Cardiac muscle cell (in vitro differentiated cells and primary cell): ENCODE data around the gene SLC7A4. TPM values are rescaled to one million over a fixed set of nuclear protein-coding genes. Genes with fewer than 3 reads are reported as not detected.

Experiments
- DNase-seq, 2 donors: peaks; one replicate each; pipeline versions ENCODE4 v3.0.0 to v3.0.0-alpha.2; 2010 to 2017; ENCODE audit warnings: low read depth in 1 of 2, low spot score in 1 of 2
- H3K27ac ChIP-seq: fragments of 200-600 bp; sonication (generic); 2 replicates; pipeline ENCODE4 v1.5.1; 2016
- H3K27me3 ChIP-seq: fragments of 200-600 bp; sonication (generic); 2 replicates; pipeline ENCODE4 v1.6.0; 2016; ENCODE audit warnings: control low read depth
- H3K36me3 ChIP-seq: fragments of 200-600 bp; sonication (generic); 2 replicates; pipeline ENCODE4 v1.5.1; 2016; ENCODE audit warnings: control low read depth
- H3K4me1 ChIP-seq: fragments of 200-600 bp; sonication (generic); 2 replicates; pipeline ENCODE4 v1.8.1; 2017; ENCODE audit warnings: low read depth, mild to moderate bottlenecking, mixed run types
- H3K4me3 ChIP-seq: fragments of 200-600 bp; sonication (generic); 2 replicates; pipeline ENCODE4 v1.5.1; 2016; ENCODE audit warnings: mild to moderate bottlenecking
- H3K9me3 ChIP-seq: fragments of 200-600 bp; sonication (generic); 2 replicates; pipeline ENCODE4 v1.5.1; 2017; ENCODE audit warnings: low read depth, mild to moderate bottlenecking, control low read depth
- polyA plus RNA-seq: library from polyadenylated mRNA; unstranded; fragments of >200 nt; fragmentation: Nextera tagmentation; extraction: Ambion mirVana; gene quantifications from 2 replicates; pipeline ENCODE4 v1.2.1, GENCODE V29; 2016
- total RNA-seq: library from RNA; depleted of rRNA; stranded (reverse); fragments of >200 nt; gene quantifications from 2 replicates; pipeline ENCODE4 v1.2.3, GENCODE V29; 2016
- TF ChIP-seq, protein P1 (sequence below): IDR thresholded peaks from 2 replicates; pipeline ENCODE4 v1.5.1; 2012; ENCODE audit warnings: low read depth, mild to moderate bottlenecking, low read length

The SLC7A4 gene
- total and polyA plus RNA-seq, 2 experiments from 2014 or later, result 1.8 to 4.4 TPM

DNA sequence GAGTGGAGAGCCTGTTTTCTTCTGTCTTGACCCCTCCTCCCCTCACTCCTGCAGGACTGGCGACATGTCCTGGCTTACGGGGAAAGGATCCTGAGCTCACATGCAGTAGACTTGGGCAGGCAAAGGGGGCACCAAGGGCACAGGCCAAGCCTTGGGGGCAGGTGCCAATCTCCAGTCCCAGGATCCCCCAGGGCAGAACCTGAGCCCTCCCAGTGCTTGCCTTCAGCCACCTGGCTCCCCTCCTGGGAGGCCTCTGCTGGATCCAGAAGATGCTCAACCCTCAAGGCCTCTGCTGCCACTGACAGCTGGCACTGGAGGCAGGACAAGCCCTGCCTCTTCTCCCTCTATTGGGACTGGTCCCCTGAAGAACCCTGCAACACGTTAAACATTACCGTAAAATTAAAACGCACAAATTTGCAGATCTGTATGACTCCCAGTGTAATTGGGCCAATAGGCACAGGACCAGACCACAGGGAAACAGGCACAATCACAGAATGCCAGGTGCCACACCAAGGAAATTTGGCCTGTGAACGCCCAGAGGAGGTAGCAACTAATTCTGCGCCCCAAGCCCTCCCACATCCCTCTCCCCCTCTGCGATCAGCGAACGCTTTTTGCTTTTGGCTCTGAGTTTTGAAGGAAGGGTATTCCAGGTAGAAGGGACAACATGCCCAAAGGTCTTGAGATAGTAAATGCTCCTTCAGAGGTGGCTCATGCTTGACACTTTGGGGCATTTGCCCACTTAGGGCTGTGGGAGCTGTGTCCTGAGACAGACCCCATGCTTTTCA is 51.2 kb downstream of the SLC7A4 start:
- Histone ChIP-seq H3K4me3 (peak overlapping the region; percentile 64), H3K27ac (peak overlapping the region; percentile 83), H3K9me3 (no peaks in the 10 kb centered on the region), H3K36me3 (no peaks in the 10 kb centered on the region), H3K27me3 (no peaks in the 10 kb centered on the region), H3K4me1 (peaks cover 4% of the 10 kb centered on the region)
- no peak for DNase-seq
- TF ChIP-seq, protein P1, sequence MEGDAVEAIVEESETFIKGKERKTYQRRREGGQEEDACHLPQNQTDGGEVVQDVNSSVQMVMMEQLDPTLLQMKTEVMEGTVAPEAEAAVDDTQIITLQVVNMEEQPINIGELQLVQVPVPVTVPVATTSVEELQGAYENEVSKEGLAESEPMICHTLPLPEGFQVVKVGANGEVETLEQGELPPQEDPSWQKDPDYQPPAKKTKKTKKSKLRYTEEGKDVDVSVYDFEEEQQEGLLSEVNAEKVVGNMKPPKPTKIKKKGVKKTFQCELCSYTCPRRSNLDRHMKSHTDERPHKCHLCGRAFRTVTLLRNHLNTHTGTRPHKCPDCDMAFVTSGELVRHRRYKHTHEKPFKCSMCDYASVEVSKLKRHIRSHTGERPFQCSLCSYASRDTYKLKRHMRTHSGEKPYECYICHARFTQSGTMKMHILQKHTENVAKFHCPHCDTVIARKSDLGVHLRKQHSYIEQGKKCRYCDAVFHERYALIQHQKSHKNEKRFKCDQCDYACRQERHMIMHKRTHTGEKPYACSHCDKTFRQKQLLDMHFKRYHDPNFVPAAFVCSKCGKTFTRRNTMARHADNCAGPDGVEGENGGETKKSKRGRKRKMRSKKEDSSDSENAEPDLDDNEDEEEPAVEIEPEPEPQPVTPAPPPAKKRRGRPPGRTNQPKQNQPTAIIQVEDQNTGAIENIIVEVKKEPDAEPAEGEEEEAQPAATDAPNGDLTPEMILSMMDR, result no peak

DNA sequence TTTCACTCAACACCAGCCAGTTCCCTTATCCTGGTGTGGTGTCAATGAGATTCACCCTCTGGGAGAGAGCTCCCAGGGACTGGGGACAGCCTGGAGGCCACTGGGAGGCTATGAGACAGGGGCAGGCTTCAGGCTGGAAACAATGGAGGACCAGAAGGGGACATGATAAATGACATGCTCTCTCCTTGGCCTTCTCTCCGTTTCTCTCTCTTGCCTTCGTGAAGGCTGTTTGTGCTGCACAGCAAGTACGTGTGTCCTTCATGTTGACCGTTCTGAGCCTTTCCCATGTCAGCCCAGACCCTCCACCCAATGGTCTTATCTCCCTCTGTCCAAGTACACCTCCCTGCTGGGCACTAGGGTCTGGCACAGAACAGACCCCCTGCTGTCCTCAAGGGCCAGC is 51.8 kb downstream of the SLC7A4 start:
- Histone ChIP-seq H3K27ac (no peak overlapping the region), H3K27me3 (peaks cover 3% of the 10 kb centered on the region), H3K9me3 (no peaks in the 10 kb centered on the region), H3K36me3 (no peaks in the 10 kb centered on the region), H3K4me3 (no peak overlapping the region), H3K4me1 (peaks cover 4% of the 10 kb centered on the region)
- no peak for DNase-seq
- TF ChIP-seq, protein P1, result no peak

DNA sequence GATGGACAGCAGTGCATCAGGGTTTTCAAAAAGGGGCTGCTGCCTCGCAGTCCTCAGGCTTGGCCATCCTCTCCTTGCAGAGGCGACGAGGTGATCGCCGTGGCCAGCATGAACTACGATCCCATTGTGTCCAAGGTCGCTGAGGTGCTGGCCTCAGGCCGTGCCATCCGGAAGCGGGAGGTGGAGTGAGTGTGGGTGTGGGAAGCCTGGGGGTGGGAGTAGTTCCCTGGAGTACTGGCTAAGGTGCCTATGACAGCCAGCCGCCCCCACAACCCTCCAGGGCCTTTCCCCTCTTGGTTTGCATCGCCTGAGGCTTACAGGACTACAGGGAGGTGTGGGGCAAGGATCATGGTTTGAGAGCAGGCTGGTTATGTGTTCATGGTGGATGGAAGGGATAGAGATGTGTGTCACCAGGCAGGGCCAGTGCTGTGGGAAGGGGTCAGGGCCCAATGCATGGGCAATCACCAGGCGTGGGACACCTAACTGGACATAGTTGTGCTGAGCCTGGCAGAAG is 52.4 kb downstream of the SLC7A4 start:
- no peaks in the 10 kb centered on the region for H3K9me3 ChIP-seq
- no peaks in the 10 kb centered on the region for H3K36me3 ChIP-seq
- TF ChIP-seq, protein P1, result no peak
- peaks cover 4% of the 10 kb centered on the region for H3K4me1 ChIP-seq
- no peak for DNase-seq
- peaks cover 3% of the 10 kb centered on the region for H3K27me3 ChIP-seq
- no peak overlapping the region for H3K4me3 ChIP-seq
- no peak overlapping the region for H3K27ac ChIP-seq

- Histone ChIP-seq H3K4me1 (peaks cover 4% of the 10 kb centered on the region), H3K36me3 (no peaks in the 10 kb centered on the region), H3K27ac (no peak overlapping the region), H3K4me3 (no peak overlapping the region), H3K9me3 (no peaks in the 10 kb centered on the region), H3K27me3 (peaks cover 3% of the 10 kb centered on the region)
- TF ChIP-seq, protein P1, result no peak
- DNase-seq, result peak; percentile 70 to 93
Observed at GRCh38 chr22:20979243-20979809, 53.0 kb downstream of the SLC7A4 start.

Other genes with a start within 250 kb of the SLC7A4 start
- gene PI4KA, start 173.8 kb downstream of the SLC7A4 start, total RNA-seq, result 83.3 and 83.7 TPM in 2 replicates
- gene PI4KA, start 173.8 kb downstream of the SLC7A4 start, polyA plus RNA-seq, result 85.2 and 95.9 TPM in 2 replicates
- 22.0 and 25.2 TPM in 2 replicates for gene SNAP29, start 173.6 kb downstream of the SLC7A4 start, total RNA-seq
- 37.9 and 38.1 TPM in 2 replicates for gene SNAP29, start 173.6 kb downstream of the SLC7A4 start, polyA plus RNA-seq
- gene CRKL, start 115.2 kb downstream of the SLC7A4 start, total RNA-seq, result 74.3 and 80.9 TPM in 2 replicates
- 42.4 and 60.1 TPM in 2 replicates for gene CRKL, start 115.2 kb downstream of the SLC7A4 start, polyA plus RNA-seq
- gene AIFM3, start 65.3 kb downstream of the SLC7A4 start, total RNA-seq, result 2.0 and 4.8 TPM in 2 replicates
- gene AIFM3, start 65.3 kb downstream of the SLC7A4 start, polyA plus RNA-seq, result 0.67 and 0.87 TPM in 2 replicates
- gene LZTR1, start 50.3 kb downstream of the SLC7A4 start, total RNA-seq, result 50.8 and 62.6 TPM in 2 replicates
- gene LZTR1, start 50.3 kb downstream of the SLC7A4 start, polyA plus RNA-seq, result 41.7 and 60.9 TPM in 2 replicates
- 61.1 and 69.8 TPM in 2 replicates for gene THAP7, start 30.4 kb downstream of the SLC7A4 start, total RNA-seq
- 47.5 and 49.7 TPM in 2 replicates for gene THAP7, start 30.4 kb downstream of the SLC7A4 start, polyA plus RNA-seq
- 8.6 and 11.8 TPM in 2 replicates for gene P2RX6, start 17.4 kb downstream of the SLC7A4 start, total RNA-seq
- 7.9 and 8.9 TPM in 2 replicates for gene P2RX6, start 17.4 kb downstream of the SLC7A4 start, polyA plus RNA-seq
- gene LRRC74B, start 13.4 kb upstream of the SLC7A4 start, total RNA-seq, result 0.12 TPM in 1 of 2 replicates, not detected in the other
- 1.2 TPM in 1 of 2 replicates, not detected in the other for gene LRRC74B, start 13.4 kb upstream of the SLC7A4 start, polyA plus RNA-seq